Measurements from ENCODE around the gene PATZ1. TPM values are rescaled to one million over a fixed set of nuclear protein-coding genes. Genes with fewer than 3 reads are reported as not detected.

Gene PATZ1
- total RNA-seq, 1 experiment from 2014 or later = 58.5 TPM

- Histone ChIP-seq H3K9me3 (ENCODE audit: low read depth, low read length, poor library complexity, severe bottlenecking) (no peaks in the 10 kb centered on the region), H3K4me1 (ENCODE audit: insufficient read depth, low read length, poor library complexity, severe bottlenecking) (no peaks in the 10 kb centered on the region), H3K36me3 (ENCODE audit: insufficient read depth, low read length, poor library complexity, severe bottlenecking) (peaks cover 73% of the 10 kb centered on the region), H3K4me3 (ENCODE audit: low read depth, low read length, poor library complexity, severe bottlenecking) (no peak overlapping the region), H3K27me3 (replicated peaks; ENCODE audit: insufficient read depth, low read depth, low read length, poor library complexity) (no peaks in the 10 kb centered on the region), H3K27ac (ENCODE audit: low read depth, low read length, poor library complexity, severe bottlenecking) (no peak overlapping the region)
- CTCF ChIA-PET = no interaction called here
- POLR2A ChIA-PET (ENCODE audit: low non-redundant PET) = interaction anchor here (0.6 kb wide), 1 partner anchor 17 kb away, joined by 3 read pairs; no protein-coding TSS in a partner anchor
- DNase-seq (ENCODE audit: low spot score) = no peak
- intact Hi-C loops (cut with micrococcal nuclease; ENCODE audit: unreplicated experiment) = no loop called here
- TF ChIP-seq CTCF (conservative IDR thresholded peaks at IDR 0.05; ENCODE audit: low read depth, low read length) = no peak
- no peak for TF ChIP-seq EZH2 (IDR thresholded peaks at IDR 0.05; ENCODE audit: borderline replicate concordance, low read depth, low read length, poor library complexity, severe bottlenecking)
- no TSS peak for BruUV-seq (replicated peaks)
Measured at GRCh38 chr22:31327806-31328543, 18.2 kb downstream of the PATZ1 start.

GRCh38 chr22:31326877-31327276 is 19.3 kb downstream of the PATZ1 start:
- no peak overlapping the region for H3K27ac ChIP-seq (ENCODE audit: low read depth, low read length, poor library complexity, severe bottlenecking)
- no peak overlapping the region for H3K4me3 ChIP-seq (ENCODE audit: low read depth, low read length, poor library complexity, severe bottlenecking)
- BruUV-seq (replicated peaks) = no TSS peak
- H3K36me3 ChIP-seq (ENCODE audit: insufficient read depth, low read length, poor library complexity, severe bottlenecking) = peaks cover 63% of the 10 kb centered on the region
- DNase-seq (ENCODE audit: low spot score) = no peak
- ChIA-PET CTCF (no interaction called here), POLR2A (ENCODE audit: low non-redundant PET) (no interaction called here)
- H3K9me3 ChIP-seq (ENCODE audit: low read depth, low read length, poor library complexity, severe bottlenecking) = no peaks in the 10 kb centered on the region
- no peak for TF ChIP-seq EZH2 (IDR thresholded peaks at IDR 0.05; ENCODE audit: borderline replicate concordance, low read depth, low read length, poor library complexity, severe bottlenecking)
- no peak for TF ChIP-seq CTCF (conservative IDR thresholded peaks at IDR 0.05; ENCODE audit: low read depth, low read length)
- no peaks in the 10 kb centered on the region for H3K27me3 ChIP-seq (replicated peaks; ENCODE audit: insufficient read depth, low read depth, low read length, poor library complexity)
- H3K4me1 ChIP-seq (ENCODE audit: insufficient read depth, low read length, poor library complexity, severe bottlenecking) = no peaks in the 10 kb centered on the region
- intact Hi-C loops (cut with micrococcal nuclease; ENCODE audit: unreplicated experiment) = no loop called here

GRCh38 chr22:31323578-31324550 is 22.3 kb downstream of the PATZ1 start:
- no peak for TF ChIP-seq EZH2 (IDR thresholded peaks at IDR 0.05; ENCODE audit: borderline replicate concordance, low read depth, low read length, poor library complexity, severe bottlenecking)
- no peak for TF ChIP-seq CTCF (conservative IDR thresholded peaks at IDR 0.05; ENCODE audit: low read depth, low read length)
- H3K4me3 ChIP-seq (ENCODE audit: low read depth, low read length, poor library complexity, severe bottlenecking) = no peak overlapping the region
- ChIA-PET POLR2A (ENCODE audit: low non-redundant PET) (no interaction called here), CTCF (interaction anchor here (0.7 to 0.9 kb wide), 2 partner anchors 10 to 11 kb away, joined by 12 to 17 read pairs; no protein-coding TSS in a partner anchor)
- no peaks in the 10 kb centered on the region for H3K9me3 ChIP-seq (ENCODE audit: low read depth, low read length, poor library complexity, severe bottlenecking)
- H3K4me1 ChIP-seq (ENCODE audit: insufficient read depth, low read length, poor library complexity, severe bottlenecking) = no peaks in the 10 kb centered on the region
- no peak for DNase-seq (ENCODE audit: low spot score)
- H3K27ac ChIP-seq (ENCODE audit: low read depth, low read length, poor library complexity, severe bottlenecking) = no peak overlapping the region
- intact Hi-C loops (cut with micrococcal nuclease; ENCODE audit: unreplicated experiment) = no loop called here
- BruUV-seq (replicated peaks) = no TSS peak
- peaks cover 35% of the 10 kb centered on the region for H3K36me3 ChIP-seq (ENCODE audit: insufficient read depth, low read length, poor library complexity, severe bottlenecking)
- no peaks in the 10 kb centered on the region for H3K27me3 ChIP-seq (replicated peaks; ENCODE audit: insufficient read depth, low read depth, low read length, poor library complexity)

All from A673 (cell line).